Measurements from ENCODE around the gene PSMB5. TPM values are rescaled to one million over a fixed set of nuclear protein-coding genes. Genes with fewer than 3 reads are reported as not detected.

PSMB5 gene
- total and polyA plus RNA-seq, 5 donors from 2014 or later: 13.8 to 50.9 (median 32.6) TPM

DNA sequence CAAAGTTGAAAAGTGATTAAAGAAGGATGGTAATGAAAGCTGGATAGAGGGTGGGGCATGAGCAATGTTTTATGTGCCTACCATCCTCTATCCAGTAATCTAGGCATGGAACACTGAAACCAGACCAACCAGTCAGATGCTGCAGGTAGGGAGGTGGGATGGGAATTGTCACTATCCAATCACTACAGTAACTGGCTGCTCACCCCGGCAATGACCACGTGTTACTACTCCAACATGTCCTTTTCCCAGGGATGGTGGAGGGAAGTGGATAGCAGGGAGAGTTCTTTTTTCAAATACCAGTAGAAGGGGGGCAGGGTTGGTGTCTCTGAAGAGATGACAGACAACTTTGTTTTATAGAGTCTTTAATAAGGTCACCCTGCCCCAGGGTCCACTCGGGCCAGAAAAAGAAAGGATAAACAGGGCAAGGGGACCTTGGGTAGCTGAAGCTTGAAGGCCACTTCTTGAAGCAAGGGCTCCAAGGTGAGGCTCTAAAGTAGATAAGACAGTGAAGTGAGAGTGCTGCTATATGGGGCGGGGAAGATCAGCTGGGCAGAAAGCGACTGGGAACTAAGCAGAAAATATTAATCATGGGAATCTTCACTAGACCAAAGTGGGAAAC lies 37.3 kb upstream of the PSMB5 start:
- no peak for ATAC-seq (ENCODE audit: low read depth in 2 of 2)

DNA sequence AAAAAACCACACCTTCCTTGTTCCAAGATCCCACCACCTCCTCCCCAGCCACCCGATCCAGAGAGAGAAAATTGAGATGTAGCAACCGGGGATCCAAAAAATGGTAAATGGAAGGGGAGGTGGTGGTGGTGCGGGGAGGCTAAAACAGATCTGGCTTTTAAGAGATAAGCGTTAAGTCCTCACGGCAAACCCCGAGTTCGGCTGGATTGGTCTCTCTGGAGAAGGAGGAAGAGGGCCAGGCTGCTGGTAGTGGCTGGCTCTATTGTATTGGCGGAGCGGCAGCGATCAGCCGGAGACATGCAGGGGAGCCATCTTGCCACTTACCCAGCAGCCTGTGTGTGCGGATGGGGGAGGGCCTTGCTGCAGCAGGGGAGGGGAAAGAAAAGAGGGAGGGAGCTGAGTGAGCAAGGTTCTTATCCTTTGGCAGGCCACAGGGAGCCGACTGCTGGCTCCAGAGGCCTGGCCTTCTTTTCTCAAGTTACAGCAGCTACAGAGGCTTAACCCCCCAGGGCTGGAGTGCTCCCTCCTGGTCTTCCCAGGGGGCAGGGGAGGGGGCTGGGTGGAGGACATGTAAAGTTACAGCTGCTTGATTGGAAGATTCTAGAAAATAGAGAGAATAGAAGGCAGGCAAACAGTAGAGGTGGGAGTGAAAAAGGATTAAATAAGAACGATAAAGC lies 36.7 kb upstream of the PSMB5 start:
- no peaks in the 10 kb centered on the region for H3K9me3 ChIP-seq (ENCODE audit: control insufficient read depth in 2 of 2, low read length in 2 of 2)
- ATAC-seq (ENCODE audit: low read depth in 2 of 2) (peak; percentile 88 to 89), DNase-seq (peak; percentile 68 to 89 (median 72))
- peak overlapping the region; percentile 69 for H3K27ac ChIP-seq (ENCODE audit: insufficient read depth, low read length, poor library complexity, severe bottlenecking)
- Mint-ChIP-seq H3K9me3 (no peaks in the 10 kb centered on the region), H3K27me3 (no peaks in the 10 kb centered on the region), H3K27ac (peak overlapping the region; percentile 79 to 97 (median 96)), H3K4me1 (peaks cover 15 to 39% (median 33%) of the 10 kb centered on the region in 4 donors), H3K36me3 (peaks cover 25% of the 10 kb centered on the region), H3K4me3 (peak overlapping the region; percentile 92 to 97 (median 94))
- peaks cover 24% of the 10 kb centered on the region for H3K4me1 ChIP-seq (ENCODE audit: control insufficient read depth, insufficient read depth, low read length, poor library complexity, severe bottlenecking)
- peak overlapping the region; percentile 79 for H3K4me3 ChIP-seq (ENCODE audit: low read depth, low read length)
- no peaks in the 10 kb centered on the region for H3K27me3 ChIP-seq (ENCODE audit: control insufficient read depth, insufficient read depth, low read length)
- peaks cover 64% of the 10 kb centered on the region for H3K36me3 ChIP-seq (ENCODE audit: control insufficient read depth, insufficient read depth, low read length)

More for the DNA sequence above, 37.3 kb upstream of the PSMB5 start:
- Mint-ChIP-seq H3K4me3 (peak overlapping the region in 3 of 4 donors; percentile 92 to 97 (median 95)), H3K9me3 (no peaks in the 10 kb centered on the region), H3K27me3 (no peaks in the 10 kb centered on the region), H3K27ac (peak overlapping the region; percentile 79 to 97 (median 96)), H3K4me1 (peaks cover 18 to 41% (median 33%) of the 10 kb centered on the region in 4 donors), H3K36me3 (peaks cover 31% of the 10 kb centered on the region)
- peak overlapping the region; percentile 69 for H3K27ac ChIP-seq (ENCODE audit: insufficient read depth, low read length, poor library complexity, severe bottlenecking)
- no peak for DNase-seq
- peaks cover 24% of the 10 kb centered on the region for H3K4me1 ChIP-seq (ENCODE audit: control insufficient read depth, insufficient read depth, low read length, poor library complexity, severe bottlenecking)
- H3K4me3 ChIP-seq (ENCODE audit: low read depth, low read length): peak overlapping the region; percentile 79
- H3K9me3 ChIP-seq (ENCODE audit: control insufficient read depth in 2 of 2, low read length in 2 of 2): no peaks in the 10 kb centered on the region
- H3K27me3 ChIP-seq (ENCODE audit: control insufficient read depth, insufficient read depth, low read length): no peaks in the 10 kb centered on the region
- peaks cover 65% of the 10 kb centered on the region for H3K36me3 ChIP-seq (ENCODE audit: control insufficient read depth, insufficient read depth, low read length)

DNA sequence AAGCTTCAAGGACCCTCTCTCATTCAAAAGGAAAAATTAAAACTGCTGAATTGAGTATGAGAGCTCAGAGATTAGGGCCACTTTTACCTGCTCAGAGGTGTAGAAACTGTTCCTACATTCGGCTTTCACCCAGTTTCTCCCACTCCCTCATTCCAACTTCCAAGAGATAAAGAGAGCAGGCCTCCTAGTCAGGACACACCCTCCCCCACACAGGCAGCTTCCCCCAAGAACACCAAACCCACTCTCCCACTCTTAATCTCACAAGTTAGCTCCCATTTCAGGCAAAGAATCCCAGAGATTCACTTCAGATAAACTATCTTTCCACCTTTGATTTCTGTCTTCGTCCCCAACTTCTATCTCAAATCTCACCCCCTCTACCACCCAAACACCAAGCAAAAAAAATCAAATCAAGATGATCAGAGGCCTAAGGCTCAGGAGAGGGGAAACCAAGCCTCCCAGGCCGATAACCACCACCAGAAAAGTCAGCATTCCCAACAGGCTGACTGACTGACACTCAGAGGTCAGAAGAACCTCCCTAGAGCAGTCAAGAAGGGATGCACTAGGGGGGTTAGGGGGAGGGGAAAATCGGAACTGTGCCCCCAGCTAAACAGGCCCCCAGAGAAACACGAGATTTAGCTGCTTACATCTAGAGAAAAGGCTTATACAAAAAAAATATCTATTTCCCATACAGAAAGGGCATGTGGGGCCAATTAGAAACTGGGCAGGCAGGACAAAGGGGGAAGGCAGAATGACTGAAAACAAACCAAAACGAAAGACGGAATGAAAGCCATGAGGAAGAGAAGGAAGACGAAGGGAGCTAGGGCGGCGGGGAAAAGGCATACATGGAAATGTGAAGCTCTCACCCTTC lies 35.8 kb upstream of the PSMB5 start:
- peaks cover 24% of the 10 kb centered on the region for H3K4me1 ChIP-seq (ENCODE audit: control insufficient read depth, insufficient read depth, low read length, poor library complexity, severe bottlenecking)
- H3K4me3 Mint-ChIP-seq: peak overlapping the region; percentile 92 to 97 (median 94)
- DNase-seq (no peak), ATAC-seq (ENCODE audit: low read depth in 2 of 2) (no peak)
- H3K27ac ChIP-seq (ENCODE audit: insufficient read depth, low read length, poor library complexity, severe bottlenecking): peak overlapping the region; percentile 69
- peaks cover 64% of the 10 kb centered on the region for H3K36me3 ChIP-seq (ENCODE audit: control insufficient read depth, insufficient read depth, low read length)
- no peaks in the 10 kb centered on the region for H3K9me3 Mint-ChIP-seq
- no peaks in the 10 kb centered on the region for H3K27me3 ChIP-seq (ENCODE audit: control insufficient read depth, insufficient read depth, low read length)
- no peaks in the 10 kb centered on the region for H3K9me3 ChIP-seq (ENCODE audit: control insufficient read depth in 2 of 2, low read length in 2 of 2)
- H3K4me3 ChIP-seq (ENCODE audit: low read depth, low read length): peak overlapping the region; percentile 79
- no peaks in the 10 kb centered on the region for H3K27me3 Mint-ChIP-seq
- peak overlapping the region; percentile 86 to 97 (median 96) for H3K27ac Mint-ChIP-seq
- H3K4me1 Mint-ChIP-seq: peaks cover 20 to 46% (median 40%) of the 10 kb centered on the region in 4 donors
- peaks cover 24% of the 10 kb centered on the region for H3K36me3 Mint-ChIP-seq

DNA sequence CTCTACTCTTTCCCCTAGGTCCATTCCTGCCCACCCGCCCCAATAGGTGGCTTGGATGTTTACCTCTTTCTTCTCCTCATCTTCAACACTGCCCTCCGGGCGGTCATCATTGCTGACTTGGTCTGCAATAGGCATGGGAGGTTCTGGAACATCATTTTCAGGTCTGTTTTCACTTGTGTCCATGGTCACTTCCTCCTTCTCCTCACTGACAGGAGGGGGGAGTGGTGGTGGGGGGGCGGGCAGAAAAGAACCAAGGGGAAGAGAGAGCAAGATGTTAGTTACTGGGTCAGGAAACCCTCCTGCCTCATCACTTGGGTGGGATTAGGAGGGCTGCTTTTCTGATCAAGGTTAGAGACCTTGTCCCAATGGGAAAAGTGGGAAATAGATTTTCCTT lies 34.7 kb upstream of the PSMB5 start:
- H3K9me3 Mint-ChIP-seq: no peaks in the 10 kb centered on the region
- no peaks in the 10 kb centered on the region for H3K27me3 Mint-ChIP-seq
- peak overlapping the region; percentile 58 for H3K27ac ChIP-seq (ENCODE audit: insufficient read depth, low read length, poor library complexity, severe bottlenecking)
- peak overlapping the region in 2 of 3 donors; percentile 55 to 89 for H3K27ac Mint-ChIP-seq
- H3K36me3 ChIP-seq (ENCODE audit: control insufficient read depth, insufficient read depth, low read length): peaks cover 59% of the 10 kb centered on the region
- peaks cover 20 to 46% (median 40%) of the 10 kb centered on the region in 4 donors for H3K4me1 Mint-ChIP-seq
- H3K4me3 ChIP-seq (ENCODE audit: low read depth, low read length): no peak overlapping the region
- ATAC-seq (ENCODE audit: low read depth in 2 of 2) (no peak), DNase-seq (no peak)
- peaks cover 24% of the 10 kb centered on the region for H3K4me1 ChIP-seq (ENCODE audit: control insufficient read depth, insufficient read depth, low read length, poor library complexity, severe bottlenecking)
- peak overlapping the region in 2 of 4 donors; percentile 70 to 92 for H3K4me3 Mint-ChIP-seq
- no peaks in the 10 kb centered on the region for H3K9me3 ChIP-seq (ENCODE audit: control insufficient read depth in 2 of 2, low read length in 2 of 2)
- H3K27me3 ChIP-seq (ENCODE audit: control insufficient read depth, insufficient read depth, low read length): no peaks in the 10 kb centered on the region
- H3K36me3 Mint-ChIP-seq: peaks cover 20% of the 10 kb centered on the region

DNA sequence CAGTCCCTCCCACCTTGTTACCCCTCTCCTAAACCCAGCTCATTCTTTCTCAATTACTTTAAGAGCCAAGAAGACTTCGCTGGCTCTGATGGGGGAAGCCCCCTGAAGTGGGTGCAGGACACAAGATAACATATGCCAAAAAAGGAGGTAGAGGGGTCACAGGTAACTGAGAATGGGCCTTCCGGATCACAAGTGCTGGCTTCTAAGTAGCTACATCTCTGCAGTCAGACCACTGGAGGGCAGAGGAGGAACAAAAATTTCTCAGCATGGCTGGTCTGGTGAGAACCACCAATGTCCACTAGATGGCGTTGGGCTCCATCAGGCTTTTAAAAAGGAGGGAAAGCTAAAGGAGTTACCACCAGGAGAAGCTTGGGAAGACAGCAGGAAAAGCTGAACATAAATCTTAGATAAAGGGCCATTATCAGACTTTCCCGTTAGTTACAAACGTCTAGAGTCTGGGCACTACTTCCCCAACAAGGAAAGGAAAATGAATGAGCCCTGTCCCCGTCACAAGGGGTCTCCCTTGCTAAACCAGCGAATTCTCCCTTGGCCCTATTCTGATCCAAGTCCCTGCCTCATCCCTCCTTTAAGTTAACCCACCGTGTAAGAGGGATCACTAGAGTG lies 34.2 kb upstream of the PSMB5 start:
- Mint-ChIP-seq H3K27ac (peak overlapping the region; percentile 65 to 89 (median 82)), H3K4me3 (peak overlapping the region; percentile 62 to 75 (median 70)), H3K4me1 (peaks cover 20 to 46% (median 40%) of the 10 kb centered on the region in 4 donors), H3K27me3 (no peaks in the 10 kb centered on the region), H3K9me3 (no peaks in the 10 kb centered on the region), H3K36me3 (peaks cover 24% of the 10 kb centered on the region)
- DNase-seq: peak; percentile 65 to 89 (median 79)
- H3K27me3 ChIP-seq (ENCODE audit: control insufficient read depth, insufficient read depth, low read length): no peaks in the 10 kb centered on the region
- H3K27ac ChIP-seq (ENCODE audit: insufficient read depth, low read length, poor library complexity, severe bottlenecking): peak overlapping the region; percentile 58
- no peaks in the 10 kb centered on the region for H3K9me3 ChIP-seq (ENCODE audit: control insufficient read depth in 2 of 2, low read length in 2 of 2)
- no peak overlapping the region for H3K4me3 ChIP-seq (ENCODE audit: low read depth, low read length)
- peak; percentile 84 to 85 for ATAC-seq (ENCODE audit: low read depth in 2 of 2)
- H3K4me1 ChIP-seq (ENCODE audit: control insufficient read depth, insufficient read depth, low read length, poor library complexity, severe bottlenecking): peaks cover 24% of the 10 kb centered on the region
- H3K36me3 ChIP-seq (ENCODE audit: control insufficient read depth, insufficient read depth, low read length): peaks cover 60% of the 10 kb centered on the region

DNA sequence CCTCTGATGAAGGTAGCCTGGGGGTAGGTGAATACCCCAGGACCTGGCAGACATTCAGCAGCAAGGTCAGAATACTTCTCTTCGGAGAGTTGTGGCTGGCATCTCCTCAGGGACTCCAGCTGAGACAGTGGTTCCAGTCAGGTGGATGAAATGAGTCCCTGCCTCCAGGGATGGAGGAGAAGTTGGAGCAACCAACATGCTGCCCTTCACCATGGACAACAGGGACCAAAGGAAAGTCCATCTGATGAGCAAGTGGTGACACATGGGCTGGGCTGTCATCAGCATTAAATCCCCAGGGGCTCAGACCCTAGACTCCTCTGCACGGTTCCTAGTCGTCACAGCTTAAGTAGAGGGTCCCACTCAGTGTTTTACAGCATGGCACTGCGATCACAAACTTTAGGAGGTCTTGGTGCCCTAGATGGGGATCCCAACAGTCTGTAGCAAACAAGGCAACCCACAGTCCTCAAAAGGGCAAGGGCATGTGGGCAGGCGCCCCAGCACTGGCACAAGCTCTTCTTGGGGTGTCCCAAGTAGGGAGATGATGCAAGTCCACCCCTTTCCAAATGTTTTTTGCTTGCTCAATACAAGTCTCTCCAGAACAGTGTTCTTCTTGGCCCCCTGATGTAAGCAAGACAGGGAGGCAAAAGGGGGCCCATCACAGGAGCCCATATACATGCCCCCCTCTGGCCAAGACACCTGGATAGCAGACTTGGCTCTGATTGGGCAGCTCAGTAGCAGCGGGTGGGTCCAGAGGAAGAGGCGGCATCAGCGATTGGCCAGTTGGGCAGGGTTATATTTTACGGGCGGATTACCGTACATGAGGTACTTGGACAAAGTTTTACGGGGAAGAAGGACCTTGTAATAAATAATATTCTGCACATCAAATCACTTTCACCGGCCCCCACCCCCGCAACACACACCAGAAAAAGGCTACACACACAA lies 33.4 kb upstream of the PSMB5 start:
- H3K27me3 ChIP-seq (ENCODE audit: control insufficient read depth, insufficient read depth, low read length): no peaks in the 10 kb centered on the region
- no peaks in the 10 kb centered on the region for H3K27me3 Mint-ChIP-seq
- peak overlapping the region in 1 of 4 donors; percentile 70 for H3K4me3 Mint-ChIP-seq
- no peaks in the 10 kb centered on the region for H3K9me3 Mint-ChIP-seq
- peaks cover 31% of the 10 kb centered on the region for H3K36me3 Mint-ChIP-seq
- H3K27ac ChIP-seq (ENCODE audit: insufficient read depth, low read length, poor library complexity, severe bottlenecking): no peak overlapping the region
- peaks cover 65% of the 10 kb centered on the region for H3K36me3 ChIP-seq (ENCODE audit: control insufficient read depth, insufficient read depth, low read length)
- no peaks in the 10 kb centered on the region for H3K9me3 ChIP-seq (ENCODE audit: control insufficient read depth in 2 of 2, low read length in 2 of 2)
- ATAC-seq (ENCODE audit: low read depth in 2 of 2): no peak
- peaks cover 20 to 46% (median 40%) of the 10 kb centered on the region in 4 donors for H3K4me1 Mint-ChIP-seq
- H3K4me3 ChIP-seq (ENCODE audit: low read depth, low read length): no peak overlapping the region
- no peak for DNase-seq
- H3K4me1 ChIP-seq (ENCODE audit: control insufficient read depth, insufficient read depth, low read length, poor library complexity, severe bottlenecking): peaks cover 24% of the 10 kb centered on the region
- peak overlapping the region in 2 of 3 donors; percentile 82 to 89 for H3K27ac Mint-ChIP-seq
